Peyer's patch (tissue), 4 donors: ENCODE measurements around the gene GNAO1. TPM values are rescaled to one million over a fixed set of nuclear protein-coding genes. Genes with fewer than 3 reads are reported as not detected.

ENCODE experiments used
- DNase-seq, 3 donors: peaks; one replicate each; pipeline ENCODE4 v3.0.0-alpha.2; 2017 to 2019
- H3K27ac ChIP-seq, 4 donors: fragments of 200-600 bp; sonication (generic); one replicate each; pipeline ENCODE4 v1.5.1; 2016 to 2019
- H3K27me3 ChIP-seq, 2 donors: fragments of 200-600 bp; sonication (generic); one replicate each; pipeline ENCODE4 v1.5.1; 2019
- H3K36me3 ChIP-seq, 3 donors: fragments of 200-600 bp; sonication (generic); one replicate each; pipeline ENCODE4 v1.5.1; 2016 to 2019
- H3K4me1 ChIP-seq, 4 donors: fragments of 200-600 bp; sonication (generic); one replicate each; pipeline ENCODE4 v1.5.1; 2016 to 2019
- H3K4me3 ChIP-seq, 4 donors: fragments of 200-600 bp; sonication (generic); 1 replicate in 3 of 4; 2 replicates in 1 of 4; pipeline ENCODE4 v1.5.1; 2016 to 2019; ENCODE audit warnings: mild to moderate bottlenecking in 1 of 4
- H3K9me3 ChIP-seq, 4 donors: fragments of 200-600 bp; sonication (generic); one replicate each; pipeline ENCODE4 v1.5.1; 2016 to 2019; ENCODE audit warnings: mild to moderate bottlenecking in 1 of 4
- POLR2A ChIP-seq, 2 donors: fragments of 450-650 bp; IDR thresholded peaks; one replicate each; pipeline ENCODE4 v1.5.1; 2017; ENCODE audit warnings: antibody characterized with exemption in 2 of 2, mild to moderate bottlenecking in 2 of 2, moderate library complexity in 2 of 2
- total RNA-seq, 4 donors: library from RNA; depleted of rRNA; stranded (reverse); fragments of >200 nt; gene quantifications; one replicate each; pipeline ENCODE4 v1.1.0, GENCODE V29; 2016
- TF ChIP-seq, protein P1 (sequence below), 6 experiments: fragments of 450-650 bp in 4 of 6; fragments of 200-600 bp in 2 of 6; sonication (generic) in 1 of 6; IDR thresholded peaks; one replicate each; pipeline ENCODE4 v1.5.1; 2017 to 2019; ENCODE audit warnings: antibody characterized with exemption in 6 of 6, mild to moderate bottlenecking in 3 of 6, moderate library complexity in 1 of 6

The GNAO1 gene
- total RNA-seq, 4 donors from 2014 or later, result 6.3 to 39.6 (median 7.3) TPM

DNA sequence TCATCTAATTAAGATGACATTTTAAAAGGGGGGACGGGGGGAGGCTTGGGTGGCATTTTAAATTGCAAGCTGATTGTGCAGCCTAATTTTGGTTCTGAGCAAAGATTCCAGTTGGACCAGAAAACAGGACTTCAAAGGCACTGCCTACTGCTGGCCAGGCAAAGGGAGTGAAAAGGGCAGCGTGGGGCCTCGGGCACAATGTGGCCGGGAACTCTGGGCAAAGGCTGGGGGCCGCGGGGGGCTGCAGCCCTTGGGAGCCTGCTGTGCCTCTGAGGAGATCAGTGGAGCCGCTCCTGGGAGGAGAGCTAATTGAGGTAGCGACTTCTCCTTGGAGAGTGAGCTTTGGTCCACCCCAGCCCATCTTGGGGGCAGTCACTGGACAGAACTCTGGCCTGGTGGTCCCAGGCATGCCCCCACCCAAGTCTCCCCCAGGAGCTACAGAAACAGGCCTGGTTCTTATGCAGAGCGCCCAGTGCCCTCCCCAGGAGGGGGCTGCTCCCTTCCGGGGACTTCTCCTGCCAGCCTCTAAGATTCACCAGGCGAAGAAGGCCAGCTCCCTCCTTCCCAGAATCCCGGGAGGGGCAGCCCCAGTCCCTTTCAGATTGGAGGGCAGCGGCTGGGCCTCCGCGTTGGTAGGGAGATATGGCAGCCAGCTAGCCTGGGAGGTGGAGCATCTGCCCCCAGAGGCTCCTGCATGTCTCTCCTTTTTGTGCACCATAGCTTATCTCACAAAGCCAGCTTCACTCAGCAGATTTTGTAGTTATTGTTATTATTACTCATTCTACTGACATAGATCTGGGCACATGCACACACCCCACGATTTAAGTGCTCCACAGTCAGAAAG lies 115.6 kb downstream of the GNAO1 start:
- DNase-seq, result no peak
- Histone ChIP-seq H3K36me3 (no peaks in the 10 kb centered on the region), H3K4me1 (no peaks in the 10 kb centered on the region), H3K27ac (no peak overlapping the region), H3K9me3 (no peaks in the 10 kb centered on the region), H3K27me3 (no peaks in the 10 kb centered on the region), H3K4me3 (no peak overlapping the region)
- no peak for TF ChIP-seq POLR2A (IDR thresholded peaks at IDR 0.05)
- TF ChIP-seq, protein P1, sequence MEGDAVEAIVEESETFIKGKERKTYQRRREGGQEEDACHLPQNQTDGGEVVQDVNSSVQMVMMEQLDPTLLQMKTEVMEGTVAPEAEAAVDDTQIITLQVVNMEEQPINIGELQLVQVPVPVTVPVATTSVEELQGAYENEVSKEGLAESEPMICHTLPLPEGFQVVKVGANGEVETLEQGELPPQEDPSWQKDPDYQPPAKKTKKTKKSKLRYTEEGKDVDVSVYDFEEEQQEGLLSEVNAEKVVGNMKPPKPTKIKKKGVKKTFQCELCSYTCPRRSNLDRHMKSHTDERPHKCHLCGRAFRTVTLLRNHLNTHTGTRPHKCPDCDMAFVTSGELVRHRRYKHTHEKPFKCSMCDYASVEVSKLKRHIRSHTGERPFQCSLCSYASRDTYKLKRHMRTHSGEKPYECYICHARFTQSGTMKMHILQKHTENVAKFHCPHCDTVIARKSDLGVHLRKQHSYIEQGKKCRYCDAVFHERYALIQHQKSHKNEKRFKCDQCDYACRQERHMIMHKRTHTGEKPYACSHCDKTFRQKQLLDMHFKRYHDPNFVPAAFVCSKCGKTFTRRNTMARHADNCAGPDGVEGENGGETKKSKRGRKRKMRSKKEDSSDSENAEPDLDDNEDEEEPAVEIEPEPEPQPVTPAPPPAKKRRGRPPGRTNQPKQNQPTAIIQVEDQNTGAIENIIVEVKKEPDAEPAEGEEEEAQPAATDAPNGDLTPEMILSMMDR (IDR thresholded peaks at IDR 0.05), result no peak

- Histone ChIP-seq H3K4me3 (no peak overlapping the region), H3K4me1 (no peaks in the 10 kb centered on the region), H3K36me3 (no peaks in the 10 kb centered on the region), H3K9me3 (no peaks in the 10 kb centered on the region), H3K27ac (no peak overlapping the region), H3K27me3 (no peaks in the 10 kb centered on the region)
- no peak for DNase-seq
- no peak for TF ChIP-seq POLR2A (IDR thresholded peaks at IDR 0.05)
Observed at GRCh38 chr16:56307534-56307873, 116.2 kb downstream of the GNAO1 start.

GRCh38 chr16:56309008-56309407 lies 117.7 kb downstream of the GNAO1 start:
- no peak for TF ChIP-seq POLR2A (IDR thresholded peaks at IDR 0.05)
- TF ChIP-seq, protein P1 (IDR thresholded peaks at IDR 0.05), result no peak
- DNase-seq, result no peak
- Histone ChIP-seq H3K27ac (no peak overlapping the region), H3K4me3 (no peak overlapping the region), H3K9me3 (no peaks in the 10 kb centered on the region), H3K27me3 (no peaks in the 10 kb centered on the region), H3K4me1 (no peaks in the 10 kb centered on the region), H3K36me3 (no peaks in the 10 kb centered on the region)

DNA sequence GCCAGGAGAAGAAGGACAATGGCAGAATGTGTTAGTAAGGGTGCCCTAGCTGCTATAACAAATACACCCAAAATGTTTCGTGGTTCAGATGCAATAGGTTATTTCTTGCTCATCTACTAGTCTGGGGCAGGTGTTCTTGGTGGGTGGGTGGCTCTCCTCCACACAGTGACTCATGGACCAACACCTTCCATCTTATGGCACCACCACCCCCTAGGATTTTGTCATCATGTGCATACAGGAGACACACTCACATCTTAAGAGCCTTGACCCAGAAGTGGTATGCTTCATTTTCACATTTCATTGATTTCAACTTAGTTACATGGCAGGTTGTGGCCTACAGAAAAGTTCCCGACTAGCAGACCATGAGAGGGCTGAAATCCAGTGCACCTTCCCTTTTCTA lies 119.4 kb downstream of the GNAO1 start:
- no peak overlapping the region for H3K4me3 ChIP-seq
- no peak for TF ChIP-seq POLR2A (IDR thresholded peaks at IDR 0.05)
- TF ChIP-seq, protein P1 (IDR thresholded peaks at IDR 0.05), result no peak
- no peaks in the 10 kb centered on the region for H3K36me3 ChIP-seq
- no peaks in the 10 kb centered on the region for H3K9me3 ChIP-seq
- H3K27me3 ChIP-seq, result no peaks in the 10 kb centered on the region
- no peak overlapping the region for H3K27ac ChIP-seq
- no peaks in the 10 kb centered on the region for H3K4me1 ChIP-seq
- no peak for DNase-seq

GRCh38 chr16:56311208-56312027 lies 120.1 kb downstream of the GNAO1 start:
- no peak overlapping the region for H3K27ac ChIP-seq
- no peaks in the 10 kb centered on the region for H3K36me3 ChIP-seq
- H3K4me3 ChIP-seq, result no peak overlapping the region
- H3K27me3 ChIP-seq, result no peaks in the 10 kb centered on the region
- no peaks in the 10 kb centered on the region for H3K4me1 ChIP-seq
- no peak for DNase-seq
- TF ChIP-seq, protein P1 (IDR thresholded peaks at IDR 0.05), result no peak
- TF ChIP-seq POLR2A (IDR thresholded peaks at IDR 0.05), result no peak
- H3K9me3 ChIP-seq, result no peaks in the 10 kb centered on the region

- Histone ChIP-seq H3K36me3 (no peaks in the 10 kb centered on the region), H3K4me3 (no peak overlapping the region), H3K4me1 (no peaks in the 10 kb centered on the region), H3K27ac (no peak overlapping the region), H3K9me3 (no peaks in the 10 kb centered on the region), H3K27me3 (no peaks in the 10 kb centered on the region)
- no peak for DNase-seq
- no peak for TF ChIP-seq POLR2A (IDR thresholded peaks at IDR 0.05)
Observed at GRCh38 chr16:56312028-56312300, 120.7 kb downstream of the GNAO1 start.
